GM23338 (cell line): ENCODE measurements around the gene FMNL1. TPM values are rescaled to one million over a fixed set of nuclear protein-coding genes. Genes with fewer than 3 reads are reported as not detected.
A peak's percentile ranks its signal among the peaks of the same experiment; 100 is the strongest.

Experiments
- ATAC-seq: fragments of 200-7000 bp; cut with Tn5 transposase; 3 replicates; pipeline ENCODE4 v1.9.1; 2020
- DNase-seq: peaks from one replicate; pipeline ENCODE4 v3.0.0-alpha.2; 2015; ENCODE audit warnings: low spot score
- H2AFZ ChIP-seq: fragments of 200-600 bp; sonication (generic); 2 replicates; pipeline ENCODE4 v1.8.0; 2016; ENCODE audit warnings: antibody characterized with exemption, mild to moderate bottlenecking, moderate library complexity
- H3F3A ChIP-seq: fragments of 200-600 bp; sonication (generic); replicated peaks from 2 replicates; pipeline ENCODE4 v1.8.0; 2017; ENCODE audit warnings: antibody characterized with exemption, mixed run types, low read depth
- H3K27ac ChIP-seq: fragments of 200-600 bp; sonication (generic); 2 replicates; pipeline ENCODE4 v1.6.1; 2016; ENCODE audit warnings: low read depth
- H3K27me3 ChIP-seq: fragments of 200-600 bp; sonication (generic); 2 replicates; pipeline ENCODE4 v1.8.0; 2016; ENCODE audit warnings: mild to moderate bottlenecking, mixed run types, moderate library complexity; ENCODE audit not compliant: insufficient read depth
- H3K36me3 ChIP-seq: fragments of 200-600 bp; sonication (generic); 2 replicates; pipeline ENCODE4 v1.8.0; 2016; ENCODE audit warnings: mild to moderate bottlenecking; ENCODE audit not compliant: insufficient read depth
- H3K4me1 ChIP-seq: fragments of 200-600 bp; sonication (generic); 2 replicates; pipeline ENCODE4 v1.8.0; 2016; ENCODE audit warnings: mild to moderate bottlenecking, moderate library complexity; ENCODE audit not compliant: insufficient read depth
- H3K4me2 ChIP-seq: fragments of 200-600 bp; sonication (generic); 2 replicates; pipeline ENCODE4 v1.7.1; 2017; ENCODE audit warnings: mixed run types
- H3K4me3 ChIP-seq: fragments of 200-600 bp; sonication (generic); 2 replicates; pipeline ENCODE4 v1.6.1; 2016; ENCODE audit warnings: mixed run types
- H3K79me2 ChIP-seq: fragments of 200-600 bp; sonication (generic); replicated peaks from 2 replicates; pipeline ENCODE4 v1.8.0; 2017; ENCODE audit warnings: mild to moderate bottlenecking; ENCODE audit not compliant: insufficient read depth
- H3K9me2 ChIP-seq: fragments of 200-600 bp; sonication (generic); 2 replicates; pipeline ENCODE4 v1.8.0; 2017; ENCODE audit not compliant: insufficient read depth
- H4K20me1 ChIP-seq: fragments of 200-600 bp; sonication (generic); replicated peaks from 2 replicates; pipeline ENCODE4 v1.8.0; 2017; ENCODE audit warnings: mild to moderate bottlenecking; ENCODE audit not compliant: insufficient read depth
- H3K27ac Mint-ChIP-seq: 2 replicates; pipeline ENCODE4 v1.8.0; 2020; ENCODE audit warnings: inconsistent platforms, mild to moderate bottlenecking, moderate library complexity, mixed read lengths
- H3K27me3 Mint-ChIP-seq: 3 replicates; pipeline ENCODE4 v1.8.0; 2022; ENCODE audit warnings: low read depth, mild to moderate bottlenecking, moderate library complexity, mixed read lengths, inconsistent platforms; ENCODE audit not compliant: insufficient read depth, poor library complexity
- H3K36me3 Mint-ChIP-seq: 3 replicates; pipeline ENCODE4 v1.8.0; 2021; ENCODE audit warnings: low read depth, mild to moderate bottlenecking, inconsistent platforms, moderate library complexity, mixed read lengths
- H3K4me1 Mint-ChIP-seq: 3 replicates; pipeline ENCODE4 v1.8.0; 2020; ENCODE audit warnings: mild to moderate bottlenecking, inconsistent platforms, mixed read lengths
- H3K4me3 Mint-ChIP-seq: 3 replicates; pipeline ENCODE4 v1.8.0; 2021; ENCODE audit warnings: moderate library complexity, mild to moderate bottlenecking, inconsistent platforms, mixed read lengths
- H3K9me3 Mint-ChIP-seq: 3 replicates; pipeline ENCODE4 v1.8.0; 2020; ENCODE audit warnings: moderate library complexity, mild to moderate bottlenecking, inconsistent platforms, mixed read lengths
- CREB1 ChIP-seq: fragments of 250-450 bp; sonication (Bioruptor Pico); IDR thresholded peaks from 2 replicates; pipeline ENCODE4 v1.5.0; 2020; ENCODE audit warnings: low read depth, mild to moderate bottlenecking, moderate library complexity
- EZH2 ChIP-seq: fragments of 200-600 bp; sonication (generic); IDR thresholded peaks from one replicate; pipeline ENCODE4 v1.8.0; 2017; ENCODE audit warnings: antibody characterized with exemption, mild to moderate bottlenecking, low read depth; ENCODE audit not compliant: unreplicated experiment
- JUNB ChIP-seq: IDR thresholded peaks from one replicate; pipeline ENCODE4 v1.6.1; 2016; ENCODE audit warnings: antibody characterized with exemption; ENCODE audit not compliant: unreplicated experiment
- POLR2AphosphoS5 ChIP-seq: IDR thresholded peaks from 2 replicates; pipeline ENCODE4 v1.6.1; 2016; ENCODE audit warnings: antibody characterized with exemption, low read depth
- ZNF114 ChIP-seq: fragments of 250-450 bp; sonication (Bioruptor Pico); IDR thresholded peaks from 2 replicates; pipeline ENCODE4 v1.5.0; 2020; ENCODE audit warnings: mild to moderate bottlenecking, moderate library complexity
- ZNF331 ChIP-seq: fragments of 250-450 bp; sonication (Bioruptor Pico); IDR thresholded peaks from 2 replicates; pipeline ENCODE4 v1.5.0; 2020; ENCODE audit warnings: low read depth, mild to moderate bottlenecking, moderate library complexity
- polyA plus RNA-seq: library from polyadenylated mRNA; unstranded; fragments of >200 nt; fragmentation: Nextera tagmentation; extraction: Ambion mirVana; gene quantifications from 2 replicates; pipeline ENCODE4 v1.2.1, GENCODE V29; 2016
- total RNA-seq: library from RNA; depleted of rRNA; stranded (reverse); fragments of >200 nt; shearing (Covaris generic); gene quantifications from 2 replicates; pipeline ENCODE4 v1.2.3, GENCODE V29; 2014
- TF ChIP-seq, protein P1 (sequence below): fragments of 250-450 bp; sonication (Bioruptor Pico); IDR thresholded peaks from 2 replicates; pipeline ENCODE4 v1.5.0; 2020; ENCODE audit warnings: mild to moderate bottlenecking, moderate library complexity

Gene FMNL1
- total and polyA plus RNA-seq, 2 experiments from 2014 or later = 6.6 to 9.3 TPM

DNA sequence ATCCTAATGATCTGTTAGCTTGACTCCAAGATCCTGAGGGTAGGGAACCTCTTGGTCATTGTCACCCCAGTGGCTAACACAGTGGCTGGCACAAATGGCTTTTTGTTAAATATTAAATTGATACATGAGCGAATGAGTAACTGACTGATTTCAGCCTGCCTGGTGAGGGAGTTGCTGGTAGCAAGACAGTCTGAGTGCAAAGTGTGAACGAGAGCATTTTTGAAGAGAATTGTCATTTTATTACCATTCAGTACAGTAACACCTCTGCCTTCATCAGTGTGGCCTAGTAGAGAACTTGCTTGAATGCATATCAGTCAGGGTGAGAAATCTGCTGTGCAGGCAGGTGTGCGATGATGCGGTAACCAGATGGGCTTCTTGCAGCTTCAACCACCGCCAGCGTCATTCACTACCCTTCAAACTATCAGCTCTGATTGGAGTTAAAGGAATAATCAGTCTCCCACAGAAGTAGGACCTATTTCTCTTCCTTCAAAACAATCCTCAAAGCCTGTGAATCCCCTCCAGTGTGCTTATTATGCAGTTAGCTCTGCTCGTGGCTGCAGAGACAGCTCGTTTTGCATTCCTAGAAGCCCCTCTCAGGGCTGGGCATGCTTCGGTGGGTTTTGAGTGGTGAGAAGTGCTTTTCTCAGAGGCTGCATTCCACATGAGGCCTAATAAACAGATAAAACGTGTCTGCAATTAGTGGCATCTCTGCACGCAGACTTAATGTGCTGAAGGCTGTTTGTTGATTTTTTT lies 31.0 kb upstream of the FMNL1 start (continued):
- no peak for TF ChIP-seq CREB1 (CRISPR knock-in tag)

DNA sequence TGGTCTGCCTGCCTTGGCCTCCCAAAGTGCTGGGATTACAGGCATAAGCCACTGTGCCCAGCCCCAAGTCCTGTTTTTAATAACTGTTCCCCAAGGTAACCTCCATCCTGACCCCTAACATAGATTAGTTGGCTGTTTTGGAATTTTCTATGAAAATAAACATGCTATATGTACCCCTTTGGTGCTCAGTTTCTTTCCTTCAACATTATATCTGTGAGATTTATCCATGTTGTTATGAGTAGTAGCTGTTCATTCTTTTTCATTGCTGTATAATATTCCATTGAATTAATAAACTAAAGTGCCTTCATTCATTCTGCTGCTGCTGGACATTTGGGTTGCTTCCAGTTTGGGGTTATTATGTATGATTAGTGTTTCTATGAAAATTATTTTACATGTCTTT lies 26.3 kb upstream of the FMNL1 start:
- Histone ChIP-seq H3F3A (peaks cover 4% of the 10 kb centered on the region; the same call in 1 of the 2 replicates), H3K36me3 (no peaks in the 10 kb centered on the region), H3K79me2 (no peaks in the 10 kb centered on the region), H3K4me2 (no peak overlapping the region), H3K27me3 (no peaks in the 10 kb centered on the region), H4K20me1 (no peaks in the 10 kb centered on the region), H2AFZ (no peak overlapping the region), H3K4me3 (no peak overlapping the region), H3K27ac (no peak overlapping the region), H3K9me2 (no peaks in the 10 kb centered on the region), H3K4me1 (peaks cover 6% of the 10 kb centered on the region)
- H3K4me1 Mint-ChIP-seq = peaks cover 14% of the 10 kb centered on the region
- peaks cover 3% of the 10 kb centered on the region; the same call in 1 of the 3 replicates for H3K9me3 Mint-ChIP-seq
- DNase-seq = no peak
- ATAC-seq = no peak
- peaks cover 5% of the 10 kb centered on the region for H3K27me3 Mint-ChIP-seq
- H3K36me3 Mint-ChIP-seq = no peaks in the 10 kb centered on the region
- no peak overlapping the region for H3K4me3 Mint-ChIP-seq
- no peak overlapping the region for H3K27ac Mint-ChIP-seq
- TF ChIP-seq POLR2AphosphoS5 = no peak
- no peak for TF ChIP-seq JUNB
- no peak for TF ChIP-seq CREB1 (CRISPR knock-in tag)
- no peak for TF ChIP-seq ZNF331 (CRISPR knock-in tag)

DNA sequence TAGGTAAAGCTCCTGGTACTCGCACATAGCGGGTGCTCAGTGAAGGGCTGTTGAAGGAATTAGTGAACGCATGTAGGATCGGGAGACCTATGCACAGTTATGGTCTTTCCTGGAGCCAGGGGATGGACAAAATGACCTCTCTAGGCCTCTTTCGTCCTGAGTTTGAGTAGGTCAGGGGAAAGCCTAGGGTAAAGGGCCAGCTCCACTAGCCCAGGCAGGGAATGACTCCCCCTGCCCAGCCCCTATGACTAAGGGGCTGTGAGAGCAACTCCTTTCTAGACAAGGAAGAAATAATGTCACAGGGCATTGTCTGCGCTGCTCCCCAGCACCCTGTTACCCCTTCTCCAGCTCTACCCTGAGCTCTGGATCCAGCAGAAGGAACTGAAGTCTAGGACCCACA lies 24.6 kb upstream of the FMNL1 start:
- Histone ChIP-seq H3K79me2 (no peaks in the 10 kb centered on the region), H3K4me1 (peaks cover 6% of the 10 kb centered on the region), H3F3A (peaks cover 4% of the 10 kb centered on the region; the same call in 1 of the 2 replicates), H3K27ac (no peak overlapping the region), H3K4me3 (0 out of 2 replicates have a peak overlapping the region, but pooled peaks have one; percentile 31), H3K4me2 (peak overlapping the region; percentile 72), H2AFZ (peak overlapping the region; percentile 100), H3K36me3 (no peaks in the 10 kb centered on the region), H4K20me1 (no peaks in the 10 kb centered on the region), H3K27me3 (no peaks in the 10 kb centered on the region), H3K9me2 (no peaks in the 10 kb centered on the region)
- no peaks in the 10 kb centered on the region for H3K36me3 Mint-ChIP-seq
- ATAC-seq = peak; percentile 5; the same call in 2 of the 3 replicates
- peaks cover 18% of the 10 kb centered on the region for H3K4me1 Mint-ChIP-seq
- TF ChIP-seq JUNB (no peak), ZNF114 (no peak), EZH2 (no peak)
- TF ChIP-seq, protein P1, sequence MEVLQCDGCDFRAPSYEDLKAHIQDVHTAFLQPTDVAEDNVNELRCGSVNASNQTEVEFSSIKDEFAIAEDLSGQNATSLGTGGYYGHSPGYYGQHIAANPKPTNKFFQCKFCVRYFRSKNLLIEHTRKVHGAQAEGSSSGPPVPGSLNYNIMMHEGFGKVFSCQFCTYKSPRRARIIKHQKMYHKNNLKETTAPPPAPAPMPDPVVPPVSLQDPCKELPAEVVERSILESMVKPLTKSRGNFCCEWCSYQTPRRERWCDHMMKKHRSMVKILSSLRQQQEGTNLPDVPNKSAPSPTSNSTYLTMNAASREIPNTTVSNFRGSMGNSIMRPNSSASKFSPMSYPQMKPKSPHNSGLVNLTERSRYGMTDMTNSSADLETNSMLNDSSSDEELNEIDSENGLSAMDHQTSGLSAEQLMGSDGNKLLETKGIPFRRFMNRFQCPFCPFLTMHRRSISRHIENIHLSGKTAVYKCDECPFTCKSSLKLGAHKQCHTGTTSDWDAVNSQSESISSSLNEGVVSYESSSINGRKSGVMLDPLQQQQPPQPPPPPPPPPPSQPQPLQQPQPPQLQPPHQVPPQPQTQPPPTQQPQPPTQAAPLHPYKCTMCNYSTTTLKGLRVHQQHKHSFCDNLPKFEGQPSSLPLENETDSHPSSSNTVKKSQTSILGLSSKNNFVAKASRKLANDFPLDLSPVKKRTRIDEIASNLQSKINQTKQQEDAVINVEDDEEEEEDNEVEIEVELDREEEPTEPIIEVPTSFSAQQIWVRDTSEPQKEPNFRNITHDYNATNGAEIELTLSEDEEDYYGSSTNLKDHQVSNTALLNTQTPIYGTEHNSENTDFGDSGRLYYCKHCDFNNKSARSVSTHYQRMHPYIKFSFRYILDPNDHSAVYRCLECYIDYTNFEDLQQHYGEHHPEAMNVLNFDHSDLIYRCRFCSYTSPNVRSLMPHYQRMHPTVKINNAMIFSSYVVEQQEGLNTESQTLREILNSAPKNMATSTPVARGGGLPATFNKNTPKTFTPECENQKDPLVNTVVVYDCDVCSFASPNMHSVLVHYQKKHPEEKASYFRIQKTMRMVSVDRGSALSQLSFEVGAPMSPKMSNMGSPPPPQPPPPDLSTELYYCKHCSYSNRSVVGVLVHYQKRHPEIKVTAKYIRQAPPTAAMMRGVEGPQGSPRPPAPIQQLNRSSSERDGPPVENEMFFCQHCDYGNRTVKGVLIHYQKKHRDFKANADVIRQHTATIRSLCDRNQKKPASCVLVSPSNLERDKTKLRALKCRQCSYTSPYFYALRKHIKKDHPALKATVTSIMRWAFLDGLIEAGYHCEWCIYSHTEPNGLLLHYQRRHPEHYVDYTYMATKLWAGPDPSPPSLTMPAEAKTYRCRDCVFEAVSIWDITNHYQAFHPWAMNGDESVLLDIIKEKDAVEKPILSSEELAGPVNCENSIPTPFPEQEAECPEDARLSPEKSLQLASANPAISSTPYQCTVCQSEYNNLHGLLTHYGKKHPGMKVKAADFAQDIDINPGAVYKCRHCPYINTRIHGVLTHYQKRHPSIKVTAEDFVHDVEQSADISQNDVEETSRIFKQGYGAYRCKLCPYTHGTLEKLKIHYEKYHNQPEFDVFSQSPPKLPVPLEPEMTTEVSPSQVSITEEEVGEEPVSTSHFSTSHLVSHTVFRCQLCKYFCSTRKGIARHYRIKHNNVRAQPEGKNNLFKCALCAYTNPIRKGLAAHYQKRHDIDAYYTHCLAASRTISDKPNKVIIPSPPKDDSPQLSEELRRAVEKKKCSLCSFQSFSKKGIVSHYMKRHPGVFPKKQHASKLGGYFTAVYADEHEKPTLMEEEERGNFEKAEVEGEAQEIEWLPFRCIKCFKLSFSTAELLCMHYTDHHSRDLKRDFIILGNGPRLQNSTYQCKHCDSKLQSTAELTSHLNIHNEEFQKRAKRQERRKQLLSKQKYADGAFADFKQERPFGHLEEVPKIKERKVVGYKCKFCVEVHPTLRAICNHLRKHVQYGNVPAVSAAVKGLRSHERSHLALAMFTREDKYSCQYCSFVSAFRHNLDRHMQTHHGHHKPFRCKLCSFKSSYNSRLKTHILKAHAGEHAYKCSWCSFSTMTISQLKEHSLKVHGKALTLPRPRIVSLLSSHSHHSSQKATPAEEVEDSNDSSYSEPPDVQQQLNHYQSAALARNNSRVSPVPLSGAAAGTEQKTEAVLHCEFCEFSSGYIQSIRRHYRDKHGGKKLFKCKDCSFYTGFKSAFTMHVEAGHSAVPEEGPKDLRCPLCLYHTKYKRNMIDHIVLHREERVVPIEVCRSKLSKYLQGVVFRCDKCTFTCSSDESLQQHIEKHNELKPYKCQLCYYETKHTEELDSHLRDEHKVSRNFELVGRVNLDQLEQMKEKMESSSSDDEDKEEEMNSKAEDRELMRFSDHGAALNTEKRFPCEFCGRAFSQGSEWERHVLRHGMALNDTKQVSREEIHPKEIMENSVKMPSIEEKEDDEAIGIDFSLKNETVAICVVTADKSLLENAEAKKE (CRISPR knock-in tag) = no peak
- H3K4me3 Mint-ChIP-seq = peak overlapping the region; percentile 21; the same call in 2 of the 3 replicates
- H3K9me3 Mint-ChIP-seq = no peaks in the 10 kb centered on the region
- H3K27me3 Mint-ChIP-seq = peaks cover 5% of the 10 kb centered on the region
- H3K27ac Mint-ChIP-seq = peak overlapping the region; percentile 45; the same call in 1 of the 2 replicates
- DNase-seq = no peak
